Activated CD8-positive, alpha-beta T cell treated with anti-CD3 and anti-CD28 coated beads for 36 hours (primary cell): ENCODE results near the gene NUP210. TPM values are rescaled to one million over a fixed set of nuclear protein-coding genes. Genes with fewer than 3 reads are reported as not detected.

ENCODE experiments used
- ATAC-seq: fragments of 200-7000 bp; cut with Tn5 transposase; one replicate; pipeline ENCODE4 v1.10.0; 2021; ENCODE audit warnings: mild to moderate bottlenecking, moderate library complexity
- CTCF ChIA-PET: fragments of 350-600 bp; sonication (Branson Sonifier 250); formaldehyde crosslinking; loops from one replicate; lab custom pipeline; 2021; ENCODE audit warnings: antibody characterized with exemption; lab: Charles Lee
- POLR2A ChIA-PET: fragments of 350-600 bp; sonication (Branson Sonifier 250); formaldehyde crosslinking; loops from one replicate; lab custom pipeline; 2021; ENCODE audit warnings: antibody characterized with exemption; lab: Charles Lee
- DNase-seq: peaks from one replicate; pipeline ENCODE4 v3.0.0-alpha.2; 2020
- H3K27ac Mint-ChIP-seq: one replicate; pipeline ENCODE4 v1.8.0; 2021; ENCODE audit warnings: mild to moderate bottlenecking, mixed read lengths
- H3K27me3 Mint-ChIP-seq: one replicate; pipeline ENCODE4 v1.8.0; 2021; ENCODE audit warnings: mixed read lengths
- H3K36me3 Mint-ChIP-seq: one replicate; pipeline ENCODE4 v1.8.0; 2021; ENCODE audit warnings: low read depth, mixed read lengths
- H3K4me1 Mint-ChIP-seq: one replicate; pipeline ENCODE4 v1.8.0; 2021; ENCODE audit warnings: low read depth, mixed read lengths
- H3K4me3 Mint-ChIP-seq: one replicate; pipeline ENCODE4 v1.8.0; 2021; ENCODE audit warnings: mild to moderate bottlenecking, moderate library complexity, mixed read lengths
- H3K9me3 Mint-ChIP-seq: one replicate; pipeline ENCODE4 v1.8.0; 2021; ENCODE audit warnings: mixed read lengths
- intact Hi-C: fragments of 100-400 bp; cut with micrococcal nuclease; formaldehyde crosslinking; loops from one replicate; pipeline ENCODE4 v1.10.0; 2022
- total RNA-seq, 2 experiments: library from RNA; stranded (reverse); gene quantifications; one replicate each; pipeline ENCODE4 v1.2.3, GENCODE V29; 2021
- TF ChIP-seq, protein P1 (sequence below): fragments of 200-600 bp; IDR thresholded peaks from one replicate; pipeline ENCODE4 v1.8.0; 2022; ENCODE audit warnings: antibody characterized with exemption, mild to moderate bottlenecking

The NUP210 gene
- total RNA-seq, 2 experiments from 2014 or later: 142 to 143 TPM

DNA sequence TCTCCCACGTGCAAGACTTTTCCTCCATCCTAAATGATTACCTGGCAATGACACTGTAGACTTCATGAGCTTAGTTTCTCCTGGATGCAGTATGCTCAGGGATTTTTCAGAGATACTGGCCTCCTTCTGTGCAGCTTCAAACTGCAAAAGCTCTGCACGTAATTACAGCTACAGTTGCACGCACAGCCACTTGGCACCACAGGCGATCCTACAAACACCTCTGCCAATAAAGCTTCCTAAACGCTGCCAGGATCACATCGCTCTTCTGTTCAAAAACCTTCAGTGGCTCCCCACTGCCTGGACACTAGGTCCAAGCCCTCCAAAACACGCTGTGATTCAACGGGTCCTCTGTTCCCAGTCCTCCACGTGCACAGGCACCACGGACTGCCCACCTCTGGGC, 49.5 kb downstream of the NUP210 start:
- no peak overlapping the region for H3K27ac Mint-ChIP-seq
- DNase-seq (no peak), ATAC-seq (no peak)
- ChIA-PET CTCF (interaction anchor here (1.2 kb wide), 1 partner anchor 16 kb away, joined by 4 read pairs; no protein-coding TSS in a partner anchor), POLR2A (no interaction called here)
- peaks cover 42% of the 10 kb centered on the region for H3K36me3 Mint-ChIP-seq
- intact Hi-C loops: no loop called here
- TF ChIP-seq, protein P1, sequence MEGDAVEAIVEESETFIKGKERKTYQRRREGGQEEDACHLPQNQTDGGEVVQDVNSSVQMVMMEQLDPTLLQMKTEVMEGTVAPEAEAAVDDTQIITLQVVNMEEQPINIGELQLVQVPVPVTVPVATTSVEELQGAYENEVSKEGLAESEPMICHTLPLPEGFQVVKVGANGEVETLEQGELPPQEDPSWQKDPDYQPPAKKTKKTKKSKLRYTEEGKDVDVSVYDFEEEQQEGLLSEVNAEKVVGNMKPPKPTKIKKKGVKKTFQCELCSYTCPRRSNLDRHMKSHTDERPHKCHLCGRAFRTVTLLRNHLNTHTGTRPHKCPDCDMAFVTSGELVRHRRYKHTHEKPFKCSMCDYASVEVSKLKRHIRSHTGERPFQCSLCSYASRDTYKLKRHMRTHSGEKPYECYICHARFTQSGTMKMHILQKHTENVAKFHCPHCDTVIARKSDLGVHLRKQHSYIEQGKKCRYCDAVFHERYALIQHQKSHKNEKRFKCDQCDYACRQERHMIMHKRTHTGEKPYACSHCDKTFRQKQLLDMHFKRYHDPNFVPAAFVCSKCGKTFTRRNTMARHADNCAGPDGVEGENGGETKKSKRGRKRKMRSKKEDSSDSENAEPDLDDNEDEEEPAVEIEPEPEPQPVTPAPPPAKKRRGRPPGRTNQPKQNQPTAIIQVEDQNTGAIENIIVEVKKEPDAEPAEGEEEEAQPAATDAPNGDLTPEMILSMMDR: no peak
- H3K4me1 Mint-ChIP-seq: no peaks in the 10 kb centered on the region
- H3K27me3 Mint-ChIP-seq: no peaks in the 10 kb centered on the region
- no peak overlapping the region for H3K4me3 Mint-ChIP-seq
- H3K9me3 Mint-ChIP-seq: no peaks in the 10 kb centered on the region

DNA sequence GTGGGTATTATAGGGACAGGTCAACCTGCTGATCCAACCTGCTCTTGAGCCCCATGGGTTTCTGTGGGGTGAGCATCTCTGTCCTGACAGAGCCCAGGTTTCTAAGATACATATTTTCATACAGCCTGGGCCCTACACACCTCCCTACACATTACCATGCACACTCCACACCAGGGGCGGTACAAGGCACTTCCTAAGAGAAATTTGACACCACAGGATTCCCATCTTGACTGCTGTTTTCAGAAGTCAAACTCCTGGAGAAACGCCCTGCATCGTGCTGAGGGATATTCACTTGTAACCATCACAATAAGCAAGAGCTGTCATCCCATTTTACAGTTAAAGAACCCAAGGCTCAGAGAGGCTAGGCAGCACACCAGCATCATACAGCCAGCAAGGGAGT, 50.1 kb downstream of the NUP210 start:
- intact Hi-C loops: no loop called here
- no peaks in the 10 kb centered on the region for H3K4me1 Mint-ChIP-seq
- TF ChIP-seq, protein P1: no peak
- H3K9me3 Mint-ChIP-seq: no peaks in the 10 kb centered on the region
- H3K27me3 Mint-ChIP-seq: no peaks in the 10 kb centered on the region
- POLR2A ChIA-PET: no interaction called here
- no peak for DNase-seq
- no peak for ATAC-seq
- H3K36me3 Mint-ChIP-seq: peaks cover 42% of the 10 kb centered on the region
- no peak overlapping the region for H3K4me3 Mint-ChIP-seq
- CTCF ChIA-PET: interaction anchor here (1.2 kb wide), 1 partner anchor 16 kb away, joined by 4 read pairs; no protein-coding TSS in a partner anchor
- no peak overlapping the region for H3K27ac Mint-ChIP-seq

DNA sequence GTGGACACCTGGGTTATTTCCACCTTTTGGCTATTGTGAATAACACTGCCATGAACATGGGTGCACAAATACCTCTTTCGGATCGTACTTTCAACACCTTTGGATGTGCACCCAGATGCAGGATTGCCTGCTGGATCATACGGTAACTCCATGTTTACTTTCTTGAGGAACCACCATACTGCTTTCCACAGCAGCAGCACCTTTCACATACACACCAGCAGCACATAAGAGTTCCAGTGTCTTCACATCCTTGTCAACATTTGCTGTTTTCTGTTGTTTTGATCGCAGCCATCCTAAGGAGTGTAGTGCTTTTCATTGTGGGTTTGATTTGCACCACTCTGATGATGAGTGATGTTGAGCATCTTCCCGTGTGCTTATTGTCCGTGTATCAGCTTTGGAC, 51.3 kb downstream of the NUP210 start:
- peaks cover 48% of the 10 kb centered on the region for H3K36me3 Mint-ChIP-seq
- ChIA-PET POLR2A (no interaction called here), CTCF (no interaction called here)
- H3K4me1 Mint-ChIP-seq: no peaks in the 10 kb centered on the region
- H3K4me3 Mint-ChIP-seq: no peak overlapping the region
- no peaks in the 10 kb centered on the region for H3K27me3 Mint-ChIP-seq
- H3K27ac Mint-ChIP-seq: no peak overlapping the region
- intact Hi-C loops: no loop called here
- DNase-seq (no peak), ATAC-seq (no peak)
- H3K9me3 Mint-ChIP-seq: no peaks in the 10 kb centered on the region
- TF ChIP-seq, protein P1: no peak

DNA sequence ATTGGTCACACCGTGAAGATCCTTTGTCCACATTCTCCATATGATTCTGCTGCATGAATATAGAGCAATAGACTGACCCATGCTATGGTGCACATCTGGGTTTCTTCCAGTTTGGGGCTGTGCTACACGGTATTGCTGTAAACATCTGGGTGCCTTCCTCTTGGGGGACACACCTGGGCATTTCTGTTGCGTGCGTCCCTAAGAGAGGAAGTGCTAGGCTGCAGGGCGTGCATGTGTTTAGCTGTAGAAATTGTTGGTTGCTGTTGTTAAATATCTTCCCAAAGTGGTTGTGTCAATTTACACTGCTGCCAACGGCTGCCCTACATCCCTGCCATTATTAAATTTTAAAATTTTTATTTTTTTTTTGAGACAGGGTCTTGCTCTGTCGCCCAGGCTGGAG, 52.4 kb downstream of the NUP210 start:
- intact Hi-C loops: no loop called here

More for the DNA sequence above, 52.4 kb downstream of the NUP210 start:
- POLR2A ChIA-PET: no interaction called here
- CTCF ChIA-PET: no interaction called here
- Mint-ChIP-seq H3K27me3 (no peaks in the 10 kb centered on the region), H3K4me3 (no peak overlapping the region), H3K27ac (no peak overlapping the region), H3K9me3 (no peaks in the 10 kb centered on the region), H3K4me1 (no peaks in the 10 kb centered on the region), H3K36me3 (peaks cover 53% of the 10 kb centered on the region)
- DNase-seq: no peak
- TF ChIP-seq, protein P1: no peak
- ATAC-seq: no peak
